HG02840 (cell line): Measurements from ENCODE around the gene SRP14.
"Not testable (repeated sequence)": the region's sequence is repeated elsewhere in the genome, so short reads cannot be mapped to it uniquely, and the experiment has no call there.

Experiments used
- ATAC-seq: cut with Tn5 transposase; IDR thresholded peaks from one replicate; pipeline ENCODE4 v1.9.1; 2021; ENCODE audit warnings: mild to moderate bottlenecking, moderate library complexity, moderate number of reproducible peaks; ENCODE audit not compliant: unreplicated experiment, low FRiP score

The SRP14 gene

DNA sequence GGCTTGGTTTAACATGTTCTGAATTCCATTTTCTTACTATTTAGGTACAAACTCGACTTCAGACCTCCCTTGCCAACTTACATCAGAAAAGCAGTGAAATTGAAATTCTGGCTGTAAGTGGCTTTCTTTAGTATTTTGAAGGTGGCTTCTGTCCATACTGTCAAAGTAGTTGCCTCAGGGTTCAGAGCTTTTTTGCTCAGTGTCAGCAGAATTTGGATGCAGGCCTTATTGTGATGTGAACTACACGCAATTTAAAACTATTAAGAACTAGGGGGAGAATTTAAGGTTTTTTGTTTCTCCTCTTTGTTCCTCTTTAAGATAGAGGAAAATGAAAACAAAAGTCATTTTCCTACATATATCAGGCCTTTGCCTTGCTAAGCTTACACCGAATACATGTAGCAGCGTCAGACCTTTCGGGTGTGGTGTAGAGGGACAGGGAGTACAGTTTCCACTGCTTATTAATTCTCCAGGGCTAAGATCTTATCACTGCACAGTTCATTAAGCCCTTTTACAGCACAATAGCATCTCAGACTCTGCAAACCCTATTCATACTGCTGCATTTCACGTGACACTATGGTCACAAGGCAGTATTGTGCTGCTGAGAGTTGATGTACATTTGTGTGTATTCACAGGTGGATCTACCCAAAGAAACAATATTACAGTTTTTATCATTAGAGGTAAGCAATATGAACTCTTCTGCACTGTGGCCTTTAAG, 6.7 kb downstream of the SRP14 start:
- ATAC-seq, result no peak

- ATAC-seq, result no peak
These were observed 7.7 kb downstream of the SRP14 start for GRCh38 chr15:40031300-40031699.

DNA sequence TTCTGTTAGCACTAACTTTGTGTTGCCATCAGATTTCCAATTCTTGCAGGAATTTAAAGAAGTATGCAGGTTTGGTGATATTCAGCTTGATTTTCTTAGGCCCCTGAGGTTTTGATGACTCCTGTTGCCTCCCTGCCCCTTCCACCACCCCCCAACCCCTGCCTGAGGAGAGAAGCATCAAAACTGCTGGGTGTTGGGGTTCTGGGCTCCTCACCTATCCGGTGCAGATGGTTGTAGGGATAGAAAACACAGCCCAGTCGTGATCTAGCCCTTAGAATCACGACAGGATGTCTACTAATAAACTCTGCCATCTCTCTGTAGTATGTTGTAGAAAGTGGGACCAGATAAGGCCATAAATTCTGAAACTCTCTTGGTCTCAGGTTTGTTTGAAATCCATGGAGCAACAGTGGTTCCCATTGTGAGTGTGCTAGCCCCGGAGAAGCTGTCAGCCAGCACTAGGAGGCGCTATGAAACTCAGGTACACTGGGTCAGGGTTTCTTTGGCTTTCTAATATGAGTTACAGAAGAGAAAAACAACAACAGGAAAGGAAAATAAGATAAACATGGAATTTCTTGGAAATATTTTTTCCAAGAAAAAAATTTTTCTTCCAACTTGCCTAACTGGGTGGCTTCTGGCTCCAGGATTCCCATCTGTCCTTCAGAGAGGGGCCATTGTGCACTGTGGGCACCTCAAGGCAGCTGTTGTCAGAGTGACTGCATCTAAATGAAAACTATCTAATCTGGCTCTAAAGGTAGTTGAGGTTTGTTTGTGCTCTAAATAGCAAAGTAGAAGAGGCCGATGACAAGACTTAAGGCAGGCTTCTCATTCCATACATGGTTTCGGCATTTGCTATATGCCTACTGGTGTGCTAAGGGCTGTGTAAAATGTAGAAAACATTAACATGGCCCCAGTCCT, 8.7 kb downstream of the SRP14 start:
- no peak for ATAC-seq

DNA sequence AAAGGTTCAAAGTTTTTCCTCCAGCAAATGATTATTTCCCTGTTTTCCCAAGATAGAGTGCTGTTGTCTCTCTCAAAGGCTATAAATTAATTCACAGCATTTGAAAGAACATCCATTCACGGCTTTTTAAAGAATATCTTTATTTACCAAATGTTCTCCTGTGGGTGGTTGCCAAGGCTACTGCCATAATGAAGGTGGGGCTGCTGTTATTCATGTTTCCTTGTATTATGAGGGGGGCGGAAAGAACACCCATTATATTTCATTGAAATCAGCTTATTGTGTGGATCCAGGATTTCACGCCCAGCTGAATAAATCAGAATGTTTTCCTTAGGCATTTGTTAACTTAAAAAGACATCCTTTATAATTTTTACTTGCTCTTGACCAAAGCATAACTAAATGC, 10.1 kb downstream of the SRP14 start:
- ATAC-seq, result no peak

DNA sequence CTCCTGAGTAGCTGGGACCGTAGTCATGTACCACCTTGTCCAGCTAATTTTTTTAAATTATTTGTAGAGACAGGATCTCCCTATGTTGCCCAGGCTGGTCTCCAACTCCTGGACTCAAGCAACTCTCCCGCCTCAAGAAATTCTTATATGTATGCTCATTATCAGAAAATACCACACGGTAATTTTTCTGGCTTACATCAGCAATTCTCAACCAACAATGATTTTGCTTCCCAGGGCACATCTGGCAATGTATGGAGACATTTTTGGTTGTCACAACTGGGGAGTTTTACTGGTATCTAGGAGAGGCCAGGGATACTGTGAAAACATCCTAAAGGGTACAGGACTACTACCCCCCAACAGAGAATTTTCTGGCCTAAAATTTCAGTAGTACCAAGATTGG, 10.8 kb downstream of the SRP14 start:
- ATAC-seq, result no peak

DNA sequence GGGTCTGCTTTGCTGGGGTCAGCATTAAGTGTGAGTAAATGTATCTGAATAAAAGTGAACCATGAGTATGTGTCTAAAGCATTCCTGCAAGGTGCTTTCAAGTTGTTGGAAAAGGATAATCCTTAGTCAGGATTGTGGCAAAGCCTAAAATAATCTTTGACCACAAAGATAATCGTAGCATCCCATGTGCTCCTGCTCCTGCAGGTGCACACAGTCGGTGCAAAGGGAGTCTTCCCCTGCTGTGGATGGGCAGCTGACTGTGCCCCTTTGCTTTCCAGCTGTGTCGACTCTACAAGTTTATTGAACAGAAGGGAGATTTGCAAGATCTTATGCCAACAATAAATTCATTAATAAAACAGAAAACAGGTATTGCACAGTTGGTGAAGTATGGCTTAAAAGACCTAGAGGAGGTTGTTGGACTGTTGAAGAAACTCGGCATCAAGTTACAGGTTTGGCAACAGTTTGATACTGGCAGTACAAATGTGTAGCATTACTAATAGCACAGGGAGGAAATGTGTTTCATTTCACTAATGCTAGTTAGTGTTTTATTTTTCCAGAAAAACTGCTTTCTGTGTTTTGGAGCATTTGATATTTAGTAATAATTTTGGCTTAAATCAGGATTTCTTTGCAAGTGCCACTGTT, 22.6 kb downstream of the SRP14 start:
- ATAC-seq, result no peak

DNA sequence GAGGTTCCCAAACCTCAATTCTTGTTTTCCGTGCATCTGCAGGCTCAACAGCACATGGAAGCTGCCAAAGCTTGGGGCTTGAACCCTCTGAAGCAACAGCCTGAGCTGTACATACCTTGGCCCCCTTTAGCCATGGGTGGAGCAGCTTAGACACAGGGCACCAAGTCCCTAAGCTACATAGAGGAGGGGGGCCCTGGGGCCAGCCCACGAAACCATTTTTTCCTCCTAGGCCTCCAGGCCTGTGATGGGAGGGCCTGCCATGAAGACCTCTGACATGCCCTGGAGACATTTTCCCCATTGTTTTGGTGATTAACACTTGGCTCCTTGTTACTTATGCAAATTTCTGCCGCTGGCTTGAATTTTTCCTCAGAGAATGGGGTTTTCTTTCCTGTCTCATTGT, 24.6 kb downstream of the SRP14 start:
- ATAC-seq, result no peak

GRCh38 chr15:40013372-40013771, 25.6 kb downstream of the SRP14 start:
- ATAC-seq, result not testable (repeated sequence)

- ATAC-seq, result no peak
These were observed 27.7 kb downstream of the SRP14 start for GRCh38 chr15:40011303-40011702.

DNA sequence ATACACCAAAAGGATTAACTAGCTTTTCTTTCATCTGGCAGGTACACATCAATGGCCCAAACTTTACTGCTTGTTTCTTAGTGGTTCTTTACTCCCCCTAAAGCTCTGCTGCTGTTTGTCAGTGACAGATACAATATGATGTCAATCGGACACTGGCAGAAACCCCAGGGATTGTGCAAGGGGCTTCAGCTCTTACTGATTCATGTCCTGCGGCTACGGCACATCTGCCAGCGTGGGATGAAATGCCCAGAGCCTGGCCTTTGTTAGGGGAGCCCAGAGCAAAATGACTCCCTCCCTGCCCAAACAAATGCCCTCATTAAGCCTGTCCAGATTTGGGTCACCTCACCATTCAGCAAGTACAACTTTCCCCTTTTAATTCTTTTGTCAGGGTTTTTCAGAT, 28.3 kb downstream of the SRP14 start:
- no peak for ATAC-seq

GRCh38 chr15:40008061-40008765, 30.8 kb downstream of the SRP14 start:
- ATAC-seq, result no peak

DNA sequence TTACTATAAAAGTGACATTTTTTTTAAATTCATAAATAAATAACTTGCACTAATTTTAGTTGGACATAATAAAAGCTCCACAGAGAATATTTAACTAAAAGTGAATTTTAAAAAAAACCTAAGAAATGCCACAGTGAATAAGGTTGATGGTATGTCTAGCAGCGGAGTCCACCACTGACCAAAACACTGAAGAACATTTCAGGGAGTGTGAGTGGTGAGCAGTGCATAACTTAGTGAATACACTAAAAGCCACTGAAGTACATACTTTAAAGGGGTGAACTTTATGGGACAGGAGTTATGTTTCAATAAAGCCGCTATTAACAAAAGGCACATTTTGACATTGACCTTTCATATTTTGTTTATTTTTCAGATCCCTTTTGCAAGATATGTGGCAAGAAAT, 32.3 kb downstream of the SRP14 start:
- ATAC-seq, result no peak

DNA sequence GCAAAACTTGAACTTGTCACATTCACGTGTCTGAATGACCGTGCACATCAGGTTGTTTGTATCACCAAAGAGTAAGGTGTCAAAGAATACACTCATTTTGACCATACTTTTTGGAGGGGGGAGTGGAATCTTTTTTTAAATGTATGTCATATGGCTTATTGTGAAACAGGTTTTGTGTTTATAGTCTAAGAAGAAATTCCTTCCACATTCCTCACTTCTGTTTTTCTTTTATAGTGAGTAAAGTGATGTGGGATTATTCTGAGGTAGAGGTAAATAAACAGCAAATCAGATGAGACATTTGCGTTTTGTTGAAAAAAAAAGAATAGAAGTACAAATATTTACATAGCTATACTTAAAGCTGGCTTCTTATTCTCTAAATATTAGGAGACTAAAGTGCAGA, 33.0 kb downstream of the SRP14 start:
- ATAC-seq, result no peak

DNA sequence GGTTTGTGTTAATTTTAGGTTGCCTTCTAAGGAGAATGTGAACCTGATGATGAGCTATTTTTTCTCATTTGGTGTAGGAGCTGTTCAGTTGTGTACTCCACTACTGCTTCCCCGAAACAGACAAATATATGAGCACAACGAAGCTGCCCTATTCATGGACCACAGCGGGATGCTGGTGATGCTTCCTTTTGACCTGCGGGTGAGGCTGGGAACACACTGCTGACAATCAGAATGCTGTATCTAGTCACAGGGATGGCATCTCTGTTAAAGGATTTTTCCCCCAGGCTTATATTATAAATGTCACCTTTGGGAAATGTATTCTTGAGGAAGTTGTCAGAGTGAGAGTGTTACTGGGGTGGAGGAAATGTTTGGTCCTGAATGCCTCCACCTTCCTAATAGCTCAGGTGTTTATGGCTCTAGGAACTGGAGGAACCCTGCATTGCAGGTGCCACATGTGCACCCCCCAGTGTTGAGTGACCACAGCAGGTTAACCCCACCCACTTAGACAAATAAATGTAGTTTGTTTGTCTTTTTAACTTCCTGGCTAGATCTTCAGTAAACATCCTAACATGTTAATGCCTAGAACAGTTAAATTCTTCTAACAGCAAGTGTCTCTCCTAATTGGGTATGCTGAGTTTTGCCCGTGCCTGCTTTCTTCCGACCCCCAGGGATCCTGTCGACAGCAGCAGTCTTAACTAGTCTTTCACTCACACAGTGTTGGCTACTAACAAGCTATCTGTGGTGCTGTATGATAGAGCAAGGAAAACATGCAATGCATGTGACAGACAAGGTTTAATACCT, 35.7 kb downstream of the SRP14 start:
- no peak for ATAC-seq

DNA sequence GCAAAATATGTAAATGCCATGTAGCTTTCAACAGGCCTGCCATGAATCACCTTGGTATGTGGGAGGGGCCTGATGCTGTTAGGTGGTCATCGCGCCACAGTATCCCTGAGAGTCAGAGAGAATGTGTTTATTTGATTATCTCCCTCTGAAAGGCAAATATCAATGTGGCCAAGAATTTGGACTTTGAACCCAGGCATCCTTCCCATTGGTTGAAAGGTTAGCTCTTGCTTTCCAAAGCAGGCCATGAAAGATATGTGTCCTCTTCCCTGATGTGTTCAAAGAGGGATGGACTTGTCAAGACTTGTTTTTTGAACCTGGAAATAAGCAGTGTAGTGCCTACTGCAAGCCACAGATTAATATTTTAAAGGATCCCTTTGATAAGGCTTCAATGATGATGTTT, 36.7 kb downstream of the SRP14 start:
- ATAC-seq, result no peak

DNA sequence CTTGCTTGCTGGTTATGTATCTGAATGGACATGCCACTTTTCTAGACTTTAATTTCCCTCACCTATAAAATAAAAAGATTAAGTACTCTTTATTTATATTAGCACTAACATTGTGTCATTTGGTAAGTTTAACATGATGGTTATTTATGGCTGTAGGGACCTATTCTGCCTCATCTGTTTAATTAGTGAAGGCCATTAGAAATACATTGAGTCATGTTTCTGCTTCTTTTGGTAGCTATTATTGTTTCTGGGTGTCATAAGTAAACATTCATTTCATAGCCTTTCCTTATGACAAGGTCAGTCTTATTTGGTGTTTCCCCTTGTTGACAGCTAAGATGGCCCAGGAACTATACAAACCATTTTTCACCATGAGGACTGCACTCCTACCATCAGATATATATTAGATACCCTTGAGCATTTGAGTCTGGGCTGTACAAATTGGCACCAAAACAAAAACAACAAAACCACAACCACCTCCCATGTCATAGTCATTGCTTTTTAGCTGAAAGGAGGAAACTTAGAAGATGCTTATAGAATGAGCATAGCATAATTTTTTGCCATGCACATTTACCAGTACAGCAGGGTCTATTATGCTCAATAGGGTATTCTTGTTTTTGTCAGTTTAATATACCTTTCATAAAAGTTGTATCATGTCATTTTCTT, 39.3 kb downstream of the SRP14 start:
- ATAC-seq, result no peak

DNA sequence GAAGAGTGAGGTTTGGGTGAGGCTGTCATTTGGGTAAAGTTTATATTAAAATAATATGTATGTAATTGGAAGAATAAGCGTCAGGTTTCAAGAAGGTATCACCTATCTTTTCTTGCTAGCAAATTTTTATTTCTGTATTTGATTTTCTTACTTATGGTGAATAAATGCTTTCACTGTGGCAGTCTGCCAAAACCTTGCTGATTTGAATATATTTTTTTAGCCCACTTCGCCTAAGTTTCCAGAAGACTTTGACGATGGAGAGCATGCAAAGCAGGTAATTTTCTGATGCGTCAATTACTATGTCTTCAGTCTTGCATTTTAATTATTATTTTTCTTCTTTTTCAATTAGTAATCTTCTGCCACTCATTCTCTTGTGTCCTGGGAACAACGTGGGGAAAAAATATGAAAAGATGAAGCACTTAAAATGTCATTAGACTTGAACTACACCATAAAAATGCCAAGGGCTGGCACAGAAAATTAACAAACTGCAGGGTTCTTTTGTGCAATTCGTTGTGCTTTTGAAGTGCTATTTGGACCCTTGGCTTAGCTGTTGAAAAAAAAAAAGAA, 40.4 kb downstream of the SRP14 start:
- no peak for ATAC-seq

DNA sequence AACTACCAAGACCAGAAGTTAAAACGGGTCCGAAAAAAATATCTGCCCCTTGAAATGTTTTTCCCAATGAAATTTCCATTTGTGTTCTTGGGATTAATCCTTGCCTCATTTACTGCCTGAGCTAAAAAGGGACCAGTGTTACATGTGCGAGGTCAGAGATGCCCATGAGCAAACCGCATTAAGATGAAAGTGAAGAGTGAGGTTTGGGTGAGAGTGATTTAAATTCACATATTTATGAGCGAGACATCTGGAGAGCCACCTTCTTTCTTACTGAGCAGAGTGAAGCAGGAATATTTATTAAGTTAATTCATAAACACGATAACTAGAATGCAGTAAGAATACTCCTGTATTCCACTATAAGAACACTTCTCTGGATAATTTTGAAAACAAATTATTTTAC, 41.3 kb downstream of the SRP14 start:
- no peak for ATAC-seq

- no peak for ATAC-seq
These were observed 42.0 kb downstream of the SRP14 start for GRCh38 chr15:39997031-39997430.
